GM12872 (cell line): ENCODE results near the gene NKAIN2.

Source experiments
- TF ChIP-seq, protein P1 (sequence below): IDR thresholded peaks from 3 replicates; pipeline ENCODE4 v1.5.1; 2011; ENCODE audit warnings: low read depth, mild to moderate bottlenecking, low read length, moderate library complexity; ENCODE audit not compliant: insufficient read depth

The NKAIN2 gene

GRCh38 chr6:123925842-123926399 is 122.3 kb downstream of the NKAIN2 start:
- TF ChIP-seq, protein P1, sequence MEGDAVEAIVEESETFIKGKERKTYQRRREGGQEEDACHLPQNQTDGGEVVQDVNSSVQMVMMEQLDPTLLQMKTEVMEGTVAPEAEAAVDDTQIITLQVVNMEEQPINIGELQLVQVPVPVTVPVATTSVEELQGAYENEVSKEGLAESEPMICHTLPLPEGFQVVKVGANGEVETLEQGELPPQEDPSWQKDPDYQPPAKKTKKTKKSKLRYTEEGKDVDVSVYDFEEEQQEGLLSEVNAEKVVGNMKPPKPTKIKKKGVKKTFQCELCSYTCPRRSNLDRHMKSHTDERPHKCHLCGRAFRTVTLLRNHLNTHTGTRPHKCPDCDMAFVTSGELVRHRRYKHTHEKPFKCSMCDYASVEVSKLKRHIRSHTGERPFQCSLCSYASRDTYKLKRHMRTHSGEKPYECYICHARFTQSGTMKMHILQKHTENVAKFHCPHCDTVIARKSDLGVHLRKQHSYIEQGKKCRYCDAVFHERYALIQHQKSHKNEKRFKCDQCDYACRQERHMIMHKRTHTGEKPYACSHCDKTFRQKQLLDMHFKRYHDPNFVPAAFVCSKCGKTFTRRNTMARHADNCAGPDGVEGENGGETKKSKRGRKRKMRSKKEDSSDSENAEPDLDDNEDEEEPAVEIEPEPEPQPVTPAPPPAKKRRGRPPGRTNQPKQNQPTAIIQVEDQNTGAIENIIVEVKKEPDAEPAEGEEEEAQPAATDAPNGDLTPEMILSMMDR: no peak

DNA sequence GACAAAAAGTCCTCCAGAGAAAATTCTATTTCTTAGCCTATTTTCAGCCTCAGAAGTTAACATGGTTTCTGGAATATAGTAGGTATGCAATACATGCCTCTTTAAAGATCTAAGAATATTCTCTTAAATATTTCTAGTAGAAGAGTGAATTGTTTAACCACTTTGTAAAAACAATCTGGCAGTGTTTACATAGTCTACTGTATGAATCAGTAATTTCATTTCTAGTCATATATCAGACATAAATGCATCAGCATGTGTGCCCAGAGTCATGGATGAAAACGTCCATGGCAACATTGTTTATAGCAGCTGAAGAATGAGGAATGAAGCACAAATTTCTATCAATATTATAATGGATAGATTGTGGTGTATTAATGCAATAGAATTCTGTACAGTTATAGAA is 124.9 kb downstream of the NKAIN2 start:
- TF ChIP-seq, protein P1: no peak

- TF ChIP-seq, protein P1: no peak
These were observed 128.3 kb downstream of the NKAIN2 start for GRCh38 chr6:123931928-123932327.

DNA sequence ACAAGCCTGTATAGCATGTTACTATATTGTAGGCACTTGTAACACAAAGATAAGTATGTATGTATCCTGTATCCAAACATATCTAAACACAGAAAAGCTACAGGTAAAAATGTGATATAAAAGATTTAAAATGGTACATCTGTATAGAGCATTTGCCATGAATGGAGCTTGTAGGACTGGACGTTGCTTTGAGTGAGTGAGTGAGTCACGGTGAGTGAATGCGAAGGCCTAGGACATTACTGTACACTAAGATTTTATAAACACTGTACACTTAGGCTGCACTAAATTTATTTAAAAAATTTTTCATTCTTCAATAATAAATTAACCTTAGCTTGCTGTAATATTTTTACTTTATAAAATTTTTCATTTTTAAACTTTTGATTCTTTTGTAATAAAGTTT is 136.9 kb downstream of the NKAIN2 start:
- TF ChIP-seq, protein P1: no peak

DNA sequence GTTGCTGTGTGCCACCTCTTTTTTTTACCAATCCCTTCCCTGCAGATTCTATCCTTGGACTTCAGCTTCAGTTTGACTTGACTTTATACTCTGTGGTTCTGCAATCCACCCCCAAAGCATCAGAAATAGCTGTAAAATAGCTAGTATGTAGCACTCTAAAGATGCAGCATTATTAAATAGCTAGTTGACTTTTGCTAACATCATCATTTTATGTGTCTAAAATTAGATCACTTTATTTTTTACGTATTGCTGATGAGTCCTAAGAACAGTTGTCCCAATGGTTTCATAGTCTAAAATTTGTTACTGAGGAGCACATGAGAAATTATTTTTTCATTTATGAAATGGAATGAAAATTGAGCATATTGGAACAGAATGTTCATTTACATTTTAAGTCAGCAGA is 138.2 kb downstream of the NKAIN2 start:
- TF ChIP-seq, protein P1: no peak

- TF ChIP-seq, protein P1: no peak
These were observed 141.7 kb downstream of the NKAIN2 start for GRCh38 chr6:123945386-123945785.

DNA sequence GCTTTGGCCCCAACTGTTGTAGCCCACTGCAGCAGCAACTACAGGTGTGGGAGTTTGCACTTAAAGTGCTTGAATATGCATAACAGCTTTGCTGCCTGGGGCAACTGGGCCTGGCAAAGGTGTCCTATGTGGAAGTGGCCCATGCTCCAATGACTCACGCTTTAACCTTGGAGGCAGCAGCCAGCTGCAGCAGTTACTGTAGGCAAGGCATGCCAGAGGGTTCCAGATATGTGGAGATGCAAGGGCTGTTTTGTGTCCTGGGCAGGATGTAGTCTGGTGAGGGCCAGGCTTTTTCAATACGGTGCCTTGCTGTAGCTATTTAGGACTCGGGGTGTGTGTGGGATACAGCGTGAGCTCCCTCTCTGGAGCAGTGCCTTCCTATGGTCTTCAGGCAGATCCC is 150.3 kb downstream of the NKAIN2 start:
- TF ChIP-seq, protein P1: no peak
